Astrocyte (in vitro differentiated cells and primary cell): ENCODE data around the gene NLRP10. TPM values are rescaled to one million over a fixed set of nuclear protein-coding genes. Genes with fewer than 3 reads are reported as not detected.

Experiments
- DNase-seq: peaks from one replicate; pipeline ENCODE4 v3.0.0-alpha.2; 2010; ENCODE audit warnings: low read depth
- FAIRE-seq: peaks from 2 replicates; lab custom pipeline; 2011; peaks lifted over from hg19 to GRCh38; lab: Jason Lieb, UNC
- H2AFZ ChIP-seq: 2 replicates; pipeline ENCODE4 v1.6.0; 2012; ENCODE audit warnings: low read depth, low read length, inconsistent platforms
- H3K27ac ChIP-seq: 2 replicates; pipeline ENCODE4 v1.5.1; 2011; ENCODE audit warnings: low read depth, low read length, inconsistent platforms
- H3K27me3 ChIP-seq: 2 replicates; pipeline ENCODE4 v1.6.0; 2011; ENCODE audit warnings: low read length, inconsistent platforms; ENCODE audit not compliant: insufficient read depth
- H3K36me3 ChIP-seq: 2 replicates; pipeline ENCODE4 v1.5.1; 2011; ENCODE audit warnings: low read length, inconsistent platforms; ENCODE audit not compliant: insufficient read depth
- H3K4me1 ChIP-seq: 2 replicates; pipeline ENCODE4 v1.5.1; 2011; ENCODE audit warnings: low read length, inconsistent platforms; ENCODE audit not compliant: insufficient read depth
- H3K4me2 ChIP-seq: 2 replicates; pipeline ENCODE4 v1.6.0; 2012; ENCODE audit warnings: low read length, inconsistent platforms
- H3K4me3 ChIP-seq: 2 replicates; pipeline ENCODE4 v1.5.1; 2011; ENCODE audit warnings: low read depth, mild to moderate bottlenecking, low read length, inconsistent platforms; ENCODE audit not compliant: insufficient read depth
- H3K79me2 ChIP-seq: 2 replicates; pipeline ENCODE4 v1.6.0; 2012; ENCODE audit warnings: mild to moderate bottlenecking, low read length, inconsistent platforms; ENCODE audit not compliant: insufficient read depth
- H3K9ac ChIP-seq: 2 replicates; pipeline ENCODE4 v1.6.0; 2012; ENCODE audit warnings: mild to moderate bottlenecking, low read length, inconsistent platforms
- H3K9me3 ChIP-seq: 2 replicates; pipeline ENCODE4 v1.5.1; 2012; ENCODE audit warnings: low read depth, mild to moderate bottlenecking, low read length, inconsistent platforms; ENCODE audit not compliant: insufficient read depth
- H4K20me1 ChIP-seq: 2 replicates; pipeline ENCODE4 v1.6.0; 2012; ENCODE audit warnings: low read length, inconsistent platforms; ENCODE audit not compliant: insufficient read depth
- H3K27ac Mint-ChIP-seq: one replicate; pipeline ENCODE4 v1.8.0; 2021; ENCODE audit warnings: mild to moderate bottlenecking, mixed read lengths; ENCODE audit not compliant: unreplicated experiment
- H3K27me3 Mint-ChIP-seq: one replicate; pipeline ENCODE4 v1.8.0; 2021; ENCODE audit warnings: low read depth, mixed read lengths; ENCODE audit not compliant: unreplicated experiment
- H3K36me3 Mint-ChIP-seq: one replicate; pipeline ENCODE4 v1.8.0; 2021; ENCODE audit warnings: low read depth, mixed read lengths; ENCODE audit not compliant: unreplicated experiment
- H3K4me1 Mint-ChIP-seq: one replicate; pipeline ENCODE4 v1.8.0; 2021; ENCODE audit warnings: low read depth, mixed read lengths; ENCODE audit not compliant: unreplicated experiment
- H3K4me3 Mint-ChIP-seq: one replicate; pipeline ENCODE4 v1.8.0; 2021; ENCODE audit warnings: mild to moderate bottlenecking, moderate library complexity, mixed read lengths; ENCODE audit not compliant: unreplicated experiment
- H3K9me3 Mint-ChIP-seq: one replicate; pipeline ENCODE4 v1.8.0; 2021; ENCODE audit warnings: mild to moderate bottlenecking, mixed read lengths; ENCODE audit not compliant: unreplicated experiment
- CTCF ChIP-seq: IDR thresholded peaks from 2 replicates; pipeline ENCODE4 v1.5.1; 2011; ENCODE audit warnings: low read depth, mild to moderate bottlenecking, inconsistent platforms, low read length, moderate library complexity; ENCODE audit not compliant: insufficient read depth
- EZH2 ChIP-seq: IDR thresholded peaks from 2 replicates; pipeline ENCODE4 v1.6.1; 2012; ENCODE audit warnings: mild to moderate bottlenecking, low read length, inconsistent platforms; ENCODE audit not compliant: insufficient read depth
- total RNA-seq: library from RNA; stranded (reverse); gene quantifications from 2 replicates; pipeline ENCODE4 v1.2.1, GENCODE V29; 2021

NLRP10 gene
- total RNA-seq, 1 donor from 2014 or later, result 3.1 TPM

- Mint-ChIP-seq H3K27me3 (no peaks in the 10 kb centered on the region), H3K27ac (peak overlapping the region; percentile 69)
Observed at GRCh38 chr11:7974668-7975067, 9.4 kb upstream of the NLRP10 start.

GRCh38 chr11:7973011-7973410, 7.8 kb upstream of the NLRP10 start:
- no peak overlapping the region for H2AFZ ChIP-seq
- TF ChIP-seq CTCF (no peak), EZH2 (no peak)

More at GRCh38 chr11:7974668-7975067, 9.4 kb upstream of the NLRP10 start:
- no peak overlapping the region for H3K4me2 ChIP-seq
- H2AFZ ChIP-seq, result no peak overlapping the region
- no peak overlapping the region for H3K4me3 ChIP-seq
- no peaks in the 10 kb centered on the region for H3K79me2 ChIP-seq
- H3K27me3 ChIP-seq, result no peaks in the 10 kb centered on the region
- H3K36me3 Mint-ChIP-seq, result no peaks in the 10 kb centered on the region
- H4K20me1 ChIP-seq, result no peaks in the 10 kb centered on the region
- no peak for FAIRE-seq
- H3K36me3 ChIP-seq, result no peaks in the 10 kb centered on the region
- H3K9me3 Mint-ChIP-seq, result no peaks in the 10 kb centered on the region
- H3K9ac ChIP-seq, result no peak overlapping the region
- H3K27ac ChIP-seq, result no peak overlapping the region
- no peaks in the 10 kb centered on the region for H3K9me3 ChIP-seq
- peaks cover 27% of the 10 kb centered on the region for H3K4me1 Mint-ChIP-seq
- no peak for TF ChIP-seq EZH2
- TF ChIP-seq CTCF, result no peak
- peak; percentile 8 for DNase-seq
- H3K4me3 Mint-ChIP-seq, result no peak overlapping the region
- peaks cover 16% of the 10 kb centered on the region for H3K4me1 ChIP-seq

GRCh38 chr11:7971846-7972245, 6.6 kb upstream of the NLRP10 start:
- Mint-ChIP-seq H3K4me1 (peaks cover 45% of the 10 kb centered on the region), H3K27me3 (no peaks in the 10 kb centered on the region), H3K36me3 (no peaks in the 10 kb centered on the region), H3K4me3 (no peak overlapping the region), H3K9me3 (peaks cover 2% of the 10 kb centered on the region), H3K27ac (no peak overlapping the region)
- no peak overlapping the region for H3K27ac ChIP-seq
- H3K36me3 ChIP-seq, result no peaks in the 10 kb centered on the region
- H3K79me2 ChIP-seq, result no peaks in the 10 kb centered on the region
- H4K20me1 ChIP-seq, result no peaks in the 10 kb centered on the region
- DNase-seq (no peak), FAIRE-seq (no peak)
- H3K9ac ChIP-seq, result no peak overlapping the region
- no peak overlapping the region for H2AFZ ChIP-seq
- no peak overlapping the region for H3K4me3 ChIP-seq
- no peak overlapping the region for H3K4me2 ChIP-seq
- no peaks in the 10 kb centered on the region for H3K27me3 ChIP-seq
- no peaks in the 10 kb centered on the region for H3K9me3 ChIP-seq
- no peak for TF ChIP-seq EZH2
- TF ChIP-seq CTCF, result no peak
- peaks cover 4% of the 10 kb centered on the region for H3K4me1 ChIP-seq

More at GRCh38 chr11:7973011-7973410, 7.8 kb upstream of the NLRP10 start:
- no peaks in the 10 kb centered on the region for H3K27me3 ChIP-seq
- H3K9me3 Mint-ChIP-seq, result no peaks in the 10 kb centered on the region
- DNase-seq, result peak; percentile 21
- peaks cover 13% of the 10 kb centered on the region for H3K4me1 ChIP-seq
- H3K9me3 ChIP-seq, result no peaks in the 10 kb centered on the region
- no peaks in the 10 kb centered on the region for H3K36me3 ChIP-seq
- H3K4me3 ChIP-seq, result no peak overlapping the region
- H3K27me3 Mint-ChIP-seq, result no peaks in the 10 kb centered on the region
- H3K27ac Mint-ChIP-seq, result no peak overlapping the region
- no peak overlapping the region for H3K4me3 Mint-ChIP-seq
- peaks cover 38% of the 10 kb centered on the region for H3K4me1 Mint-ChIP-seq
- H3K36me3 Mint-ChIP-seq, result no peaks in the 10 kb centered on the region
- H3K79me2 ChIP-seq, result no peaks in the 10 kb centered on the region
- FAIRE-seq, result no peak
- H4K20me1 ChIP-seq, result no peaks in the 10 kb centered on the region
- H3K9ac ChIP-seq, result no peak overlapping the region
- H3K4me2 ChIP-seq, result no peak overlapping the region
- no peak overlapping the region for H3K27ac ChIP-seq
